H9 (cell line): ENCODE measurements around the gene VPS25. TPM values are rescaled to one million over a fixed set of nuclear protein-coding genes. Genes with fewer than 3 reads are reported as not detected.

ENCODE experiments used
- DNase-seq: peaks from one replicate; pipeline ENCODE4 v3.0.0-alpha.2; 2017
- H2AFZ ChIP-seq: one replicate; pipeline ENCODE4 v1.6.1; 2013; ENCODE audit warnings: mild to moderate bottlenecking, low read length, control low read depth, moderate library complexity
- H2AK5ac ChIP-seq: 2 replicates; pipeline ENCODE4 v1.6.1; 2013; ENCODE audit warnings: low read length, control low read depth, mixed read lengths; ENCODE audit not compliant: insufficient read length
- H2BK120ac ChIP-seq: one replicate; pipeline ENCODE4 v1.6.1; 2013; ENCODE audit warnings: low read depth, mild to moderate bottlenecking, low read length, control low read depth, inconsistent platforms; ENCODE audit not compliant: poor library complexity, severe bottlenecking
- H2BK12ac ChIP-seq: 2 replicates; pipeline ENCODE4 v1.6.1; 2013; ENCODE audit warnings: low read length, control low read depth, mixed read lengths, low read depth; ENCODE audit not compliant: insufficient read length
- H2BK15ac ChIP-seq: 2 replicates; pipeline ENCODE4 v1.6.1; 2013; ENCODE audit warnings: low read depth, low read length, control low read depth
- H2BK20ac ChIP-seq: one replicate; pipeline ENCODE4 v1.6.1; 2013; ENCODE audit warnings: low read depth, mild to moderate bottlenecking, low read length, control low read depth, inconsistent platforms; ENCODE audit not compliant: poor library complexity, severe bottlenecking
- H2BK5ac ChIP-seq: 2 replicates; pipeline ENCODE4 v1.6.1; 2013; ENCODE audit warnings: low read length, control low read depth, mixed read lengths; ENCODE audit not compliant: insufficient read length
- H3K14ac ChIP-seq: 2 replicates; pipeline ENCODE4 v1.6.1; 2013; ENCODE audit warnings: low read length, control low read depth; ENCODE audit not compliant: insufficient read depth
- H3K18ac ChIP-seq: 2 replicates; pipeline ENCODE4 v1.6.1; 2013; ENCODE audit warnings: low read depth, mild to moderate bottlenecking, mixed read lengths, low read length, control low read depth; ENCODE audit not compliant: insufficient read length
- H3K23ac ChIP-seq: 2 replicates; pipeline ENCODE4 v1.6.1; 2013; ENCODE audit warnings: low read length, control low read depth, mixed read lengths, low read depth; ENCODE audit not compliant: insufficient read length
- H3K23me2 ChIP-seq: 2 replicates; pipeline ENCODE4 v1.6.1; 2013; ENCODE audit warnings: low read depth, mild to moderate bottlenecking, mixed read lengths, low read length, control low read depth; ENCODE audit not compliant: insufficient read length, poor library complexity, severe bottlenecking
- H3K27ac ChIP-seq: 2 replicates; pipeline ENCODE4 v1.5.1; 2013; ENCODE audit warnings: low read length, control low read depth, mixed read lengths, low read depth; ENCODE audit not compliant: insufficient read length
- H3K27me3 ChIP-seq: 2 replicates; pipeline ENCODE4 v1.6.1; 2013; ENCODE audit warnings: low read length, control low read depth, inconsistent platforms; ENCODE audit not compliant: insufficient read depth
- H3K4ac ChIP-seq: 2 replicates; pipeline ENCODE4 v1.6.1; 2013; ENCODE audit warnings: low read depth, mild to moderate bottlenecking, control low read depth, inconsistent platforms, low read length, moderate library complexity
- H3K4me1 ChIP-seq: 2 replicates; pipeline ENCODE4 v1.6.1; 2013; ENCODE audit warnings: low read length, control low read depth, inconsistent platforms; ENCODE audit not compliant: insufficient read depth
- H3K4me2 ChIP-seq: 2 replicates; pipeline ENCODE4 v1.6.1; 2013; ENCODE audit warnings: low read length, control low read depth, mixed read lengths; ENCODE audit not compliant: insufficient read length, insufficient read depth
- H3K56ac ChIP-seq: 2 replicates; pipeline ENCODE4 v1.6.1; 2013; ENCODE audit warnings: low read depth, mild to moderate bottlenecking, mixed read lengths, low read length, control low read depth; ENCODE audit not compliant: insufficient read length
- H3K79me1 ChIP-seq: 2 replicates; pipeline ENCODE4 v1.6.1; 2013; ENCODE audit warnings: low read depth, mild to moderate bottlenecking, moderate library complexity, low read length, control low read depth, inconsistent platforms; ENCODE audit not compliant: insufficient read depth, poor library complexity, severe bottlenecking
- H3K79me2 ChIP-seq: 2 replicates; pipeline ENCODE4 v1.6.1; 2013; ENCODE audit warnings: low read length, control low read depth, inconsistent platforms; ENCODE audit not compliant: insufficient read depth
- H3K9ac ChIP-seq: 2 replicates; pipeline ENCODE4 v1.6.1; 2013; ENCODE audit warnings: low read length, control low read depth, mixed read lengths; ENCODE audit not compliant: insufficient read length; ENCODE audit errors: extremely low read depth
- H3K9me3 ChIP-seq: one replicate; pipeline ENCODE4 v1.6.1; 2013; ENCODE audit warnings: low read depth, low read length, inconsistent platforms; ENCODE audit not compliant: control insufficient read depth
- H3T11ph ChIP-seq: one replicate; pipeline ENCODE4 v1.6.1; 2013; ENCODE audit warnings: mild to moderate bottlenecking, low read length, control low read depth, inconsistent platforms
- H4K20me1 ChIP-seq: one replicate; pipeline ENCODE4 v1.6.1; 2013; ENCODE audit not compliant: control insufficient read depth, insufficient read length, insufficient read depth
- H4K5ac ChIP-seq: 2 replicates; pipeline ENCODE4 v1.6.1; 2013; ENCODE audit warnings: low read depth, mild to moderate bottlenecking, mixed read lengths, low read length, control low read depth; ENCODE audit not compliant: insufficient read length
- H4K8ac ChIP-seq: replicated peaks from 2 replicates; pipeline ENCODE4 v1.6.1; 2013; ENCODE audit warnings: low read length, control low read depth, mixed read lengths, low read depth; ENCODE audit not compliant: insufficient read length
- H4K91ac ChIP-seq: 2 replicates; pipeline ENCODE4 v1.6.1; 2013; ENCODE audit warnings: low read depth, mild to moderate bottlenecking, moderate library complexity, mixed read lengths, low read length, control low read depth; ENCODE audit not compliant: insufficient read length
- H3K27ac Mint-ChIP-seq, 3 experiments: 2 replicates in 2 of 3; 3 replicates in 1 of 3; pipeline ENCODE4 v1.8.0; 2020 to 2021; ENCODE audit warnings: mixed read lengths in 3 of 3, mild to moderate bottlenecking in 1 of 3, moderate library complexity in 1 of 3
- H3K27me3 Mint-ChIP-seq: 2 replicates; pipeline ENCODE4 v1.8.0; 2021; ENCODE audit warnings: low read depth, mild to moderate bottlenecking, moderate library complexity, mixed read lengths
- H3K36me3 Mint-ChIP-seq, 3 experiments: 2 replicates in 2 of 3; 3 replicates in 1 of 3; pipeline ENCODE4 v1.8.0; 2020 to 2021; ENCODE audit warnings: low read depth in 3 of 3, mixed read lengths in 3 of 3; ENCODE audit not compliant: insufficient read depth in 1 of 3
- H3K4me1 Mint-ChIP-seq, 2 experiments: 2 replicates each; pipeline ENCODE4 v1.8.0; 2020; ENCODE audit warnings: mixed read lengths in 2 of 2
- H3K4me3 Mint-ChIP-seq, 2 experiments: 2 replicates in 1 of 2; 3 replicates in 1 of 2; pipeline ENCODE4 v1.8.0; 2020 to 2021; ENCODE audit warnings: mild to moderate bottlenecking in 2 of 2, mixed read lengths in 2 of 2, moderate library complexity in 1 of 2
- H3K9me3 Mint-ChIP-seq, 2 experiments: 2 replicates in 1 of 2; 3 replicates in 1 of 2; pipeline ENCODE4 v1.8.0; 2020; ENCODE audit warnings: mild to moderate bottlenecking in 2 of 2, mixed read lengths in 2 of 2, moderate library complexity in 1 of 2
- WGBS: extraction: QIAGEN DNeasy Blood & Tissue Kit; methylation state at CpG from one replicate; pipeline ENCODE4 v1.1.7; 2013; ENCODE audit warnings: missing lambda C conversion rate, low lambda C conversion rate, mixed read lengths; ENCODE audit not compliant: insufficient read length; ENCODE audit errors: extremely low coverage; 5-methylcytosine and 5-hydroxymethylcytosine counted together
- total RNA-seq: library from RNA; stranded (reverse); gene quantifications from 2 replicates; pipeline ENCODE4 v1.2.1, GENCODE V29; 2021
- TF ChIP-seq, protein P1 (sequence below): fragments of 200-600 bp; sonication (generic); conservative IDR thresholded peaks from 3 replicates; pipeline ENCODE4 v1.8.0; 2021; ENCODE audit warnings: antibody characterized with exemption, mild to moderate bottlenecking

The VPS25 gene
- total RNA-seq, 1 experiment from 2014 or later, result 113 TPM

GRCh38 chr17:42744806-42745617 is 28.2 kb upstream of the VPS25 start, which contains the start of gene EZH1:
TSS of gene EZH1 (minus strand) at chr17:42745040. CDS start at chr17:42728941, 16,099 bp downstream.
- H2BK120ac ChIP-seq, result no peak within 1 kb of the TSS
- peak within 1 kb of the TSS; percentile 69 for H3K18ac ChIP-seq
- H2AFZ ChIP-seq, result no peak within 1 kb of the TSS
- no peaks in the 10 kb centered on the region for H3K79me1 ChIP-seq
- H3K4me1 ChIP-seq, result peaks cover 2% of the 10 kb centered on the region; the same call in 1 of the 2 replicates
- no peaks in the 10 kb centered on the region for H3K9me3 ChIP-seq
- peaks cover 6% of the 10 kb centered on the region for H3K23me2 ChIP-seq
- Mint-ChIP-seq H3K4me3 (peak within 1 kb of the TSS; percentile 88 to 91), H3K4me1 (peaks cover 37% of the 10 kb centered on the region in 2 experiments), H3K9me3 (peaks cover 4 to 8% of the 10 kb centered on the region in 2 experiments; a peak in 4 of 5 replicates), H3K27me3 (peaks cover 29% of the 10 kb centered on the region), H3K27ac (peak within 1 kb of the TSS; percentile 82 to 99 (median 97)), H3K36me3 (no peaks in the 10 kb centered on the region; a peak in 1 of 7 replicates)
- no peak within 1 kb of the TSS for H2BK15ac ChIP-seq
- no peak within 1 kb of the TSS for H2BK20ac ChIP-seq
- H3K9ac ChIP-seq, result peak within 1 kb of the TSS; percentile 72
- H3K4ac ChIP-seq, result no peak within 1 kb of the TSS
- H4K91ac ChIP-seq, result no peak within 1 kb of the TSS
- H4K5ac ChIP-seq, result no peak within 1 kb of the TSS
- H3K56ac ChIP-seq, result no peak within 1 kb of the TSS
- no peak within 1 kb of the TSS for H2BK5ac ChIP-seq
- no peak within 1 kb of the TSS for H3T11ph ChIP-seq
- H3K27ac ChIP-seq, result peak within 1 kb of the TSS; percentile 14
- H4K20me1 ChIP-seq, result no peaks in the 10 kb centered on the region
- H3K27me3 ChIP-seq, result peaks cover 2% of the 10 kb centered on the region; the same call in 1 of the 2 replicates
- H4K8ac ChIP-seq, result no peak within 1 kb of the TSS
- H2BK12ac ChIP-seq, result no peak within 1 kb of the TSS
- peak; percentile 98 for DNase-seq
- no peak within 1 kb of the TSS for H2AK5ac ChIP-seq
- WGBS, result no CpG with 5 or more reads among the region's 50 CpGs
- no peaks in the 10 kb centered on the region for H3K79me2 ChIP-seq
- TF ChIP-seq, protein P1, sequence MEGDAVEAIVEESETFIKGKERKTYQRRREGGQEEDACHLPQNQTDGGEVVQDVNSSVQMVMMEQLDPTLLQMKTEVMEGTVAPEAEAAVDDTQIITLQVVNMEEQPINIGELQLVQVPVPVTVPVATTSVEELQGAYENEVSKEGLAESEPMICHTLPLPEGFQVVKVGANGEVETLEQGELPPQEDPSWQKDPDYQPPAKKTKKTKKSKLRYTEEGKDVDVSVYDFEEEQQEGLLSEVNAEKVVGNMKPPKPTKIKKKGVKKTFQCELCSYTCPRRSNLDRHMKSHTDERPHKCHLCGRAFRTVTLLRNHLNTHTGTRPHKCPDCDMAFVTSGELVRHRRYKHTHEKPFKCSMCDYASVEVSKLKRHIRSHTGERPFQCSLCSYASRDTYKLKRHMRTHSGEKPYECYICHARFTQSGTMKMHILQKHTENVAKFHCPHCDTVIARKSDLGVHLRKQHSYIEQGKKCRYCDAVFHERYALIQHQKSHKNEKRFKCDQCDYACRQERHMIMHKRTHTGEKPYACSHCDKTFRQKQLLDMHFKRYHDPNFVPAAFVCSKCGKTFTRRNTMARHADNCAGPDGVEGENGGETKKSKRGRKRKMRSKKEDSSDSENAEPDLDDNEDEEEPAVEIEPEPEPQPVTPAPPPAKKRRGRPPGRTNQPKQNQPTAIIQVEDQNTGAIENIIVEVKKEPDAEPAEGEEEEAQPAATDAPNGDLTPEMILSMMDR, result no peak
- no peak within 1 kb of the TSS for H3K23ac ChIP-seq
- peak within 1 kb of the TSS; percentile 81 for H3K4me2 ChIP-seq
- peak within 1 kb of the TSS; percentile 81 for H3K14ac ChIP-seq
